Measurements from ENCODE around the gene HNRNPH3.

DNA sequence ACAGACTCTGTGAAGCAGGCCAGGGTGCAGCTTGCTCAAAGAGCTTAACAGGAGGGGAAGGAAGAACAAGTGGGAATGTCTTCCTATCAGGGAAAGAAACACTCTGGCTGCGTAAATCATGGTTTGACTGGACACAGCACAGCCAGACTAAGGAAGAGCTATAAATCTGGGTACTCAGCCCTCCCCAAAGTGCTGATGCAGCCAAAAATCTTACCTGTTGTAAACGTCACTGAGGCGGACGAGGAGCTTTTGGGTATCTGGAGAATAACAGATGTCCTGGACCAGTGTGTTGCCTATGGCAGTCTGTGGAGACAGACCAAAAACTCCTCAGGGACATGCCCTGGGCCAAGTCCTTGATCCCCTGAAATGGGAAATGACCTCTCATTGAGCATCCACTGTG, 43.1 kb upstream of the HNRNPH3 start:
- TF ChIP-seq CTCF (IDR thresholded peaks at IDR 0.05; ENCODE audit: low read length) (no peak), EZH2 (optimal IDR thresholded peaks at IDR 0.05; ENCODE audit: low read depth, low read length) (no peak), EZH2phosphoT487 (IDR thresholded peaks at IDR 0.05; ENCODE audit: low read length) (no peak)
